Activated CD4-positive, alpha-beta T cell treated with anti-CD3 and anti-CD28 coated beads, Interleukin-10, Interleukin-2, amounts not matched to agents 100 ng/mL and 50 ng/mL, durations not matched to agents 16 hours and 8 hours (primary cell): ENCODE data around the gene TBC1D1.

Source experiments
- DNase-seq: peaks from one replicate; pipeline ENCODE4 v3.0.0-alpha.2; 2020

TBC1D1 gene

GRCh38 chr4:38132843-38133662 is 242.2 kb downstream of the TBC1D1 start:
- DNase-seq: no peak

GRCh38 chr4:38133711-38134480 is 243.0 kb downstream of the TBC1D1 start:
- no peak for DNase-seq

- no peak for DNase-seq
These were observed 244.3 kb downstream of the TBC1D1 start for GRCh38 chr4:38135201-38135600.

GRCh38 chr4:38136604-38137003 is 245.7 kb downstream of the TBC1D1 start:
- no peak for DNase-seq

GRCh38 chr4:38137080-38137479 is 246.2 kb downstream of the TBC1D1 start:
- no peak for DNase-seq

- peak; percentile 43 for DNase-seq
These were observed 247.5 kb downstream of the TBC1D1 start for GRCh38 chr4:38138363-38138762.

GRCh38 chr4:38139187-38139586 is 248.3 kb downstream of the TBC1D1 start:
- no peak for DNase-seq

- DNase-seq: no peak
These were observed 249.8 kb downstream of the TBC1D1 start for GRCh38 chr4:38140643-38141203.

- no peak for DNase-seq
These were observed 251.1 kb downstream of the TBC1D1 start for GRCh38 chr4:38141808-38142500.

GRCh38 chr4:38144031-38144430 is 253.1 kb downstream of the TBC1D1 start:
- DNase-seq: no peak

- no peak for DNase-seq
These were observed 254.3 kb downstream of the TBC1D1 start for GRCh38 chr4:38145033-38145678.

- DNase-seq: no peak
These were observed 254.9 kb downstream of the TBC1D1 start for GRCh38 chr4:38145741-38146140.

GRCh38 chr4:38146383-38146782 is 255.5 kb downstream of the TBC1D1 start:
- DNase-seq: no peak

GRCh38 chr4:38149472-38149996 is 258.6 kb downstream of the TBC1D1 start:
- DNase-seq: no peak

GRCh38 chr4:38149997-38150671 is 259.2 kb downstream of the TBC1D1 start:
- no peak for DNase-seq

GRCh38 chr4:38150766-38151165 is 259.9 kb downstream of the TBC1D1 start:
- DNase-seq: no peak

- no peak for DNase-seq
These were observed 261.0 kb downstream of the TBC1D1 start for GRCh38 chr4:38151873-38152272.

GRCh38 chr4:38152305-38152704 is 261.4 kb downstream of the TBC1D1 start:
- DNase-seq: no peak

- DNase-seq: no peak
These were observed 262.0 kb downstream of the TBC1D1 start for GRCh38 chr4:38152721-38153386.

- no peak for DNase-seq
These were observed 262.5 kb downstream of the TBC1D1 start for GRCh38 chr4:38153387-38153760.

GRCh38 chr4:38154252-38154651 is 263.4 kb downstream of the TBC1D1 start:
- no peak for DNase-seq
